NCI-H748 (cell line): ENCODE data around the gene PTGER3.
A peak's percentile ranks its signal among the peaks of the same experiment; 100 is the strongest.

Experiments used
- DNase-seq: peaks from one replicate; lab custom pipeline; 2025; ENCODE audit not compliant: unreplicated experiment; lab: John Stamatoyannopoulos, UW

The PTGER3 gene

GRCh38 chr1:71053146-71053545 is 5.5 kb upstream of the PTGER3 start:
- DNase-seq: no peak

GRCh38 chr1:71049951-71050598 is 2.5 kb upstream of the PTGER3 start:
- DNase-seq: peak; percentile 78

DNA sequence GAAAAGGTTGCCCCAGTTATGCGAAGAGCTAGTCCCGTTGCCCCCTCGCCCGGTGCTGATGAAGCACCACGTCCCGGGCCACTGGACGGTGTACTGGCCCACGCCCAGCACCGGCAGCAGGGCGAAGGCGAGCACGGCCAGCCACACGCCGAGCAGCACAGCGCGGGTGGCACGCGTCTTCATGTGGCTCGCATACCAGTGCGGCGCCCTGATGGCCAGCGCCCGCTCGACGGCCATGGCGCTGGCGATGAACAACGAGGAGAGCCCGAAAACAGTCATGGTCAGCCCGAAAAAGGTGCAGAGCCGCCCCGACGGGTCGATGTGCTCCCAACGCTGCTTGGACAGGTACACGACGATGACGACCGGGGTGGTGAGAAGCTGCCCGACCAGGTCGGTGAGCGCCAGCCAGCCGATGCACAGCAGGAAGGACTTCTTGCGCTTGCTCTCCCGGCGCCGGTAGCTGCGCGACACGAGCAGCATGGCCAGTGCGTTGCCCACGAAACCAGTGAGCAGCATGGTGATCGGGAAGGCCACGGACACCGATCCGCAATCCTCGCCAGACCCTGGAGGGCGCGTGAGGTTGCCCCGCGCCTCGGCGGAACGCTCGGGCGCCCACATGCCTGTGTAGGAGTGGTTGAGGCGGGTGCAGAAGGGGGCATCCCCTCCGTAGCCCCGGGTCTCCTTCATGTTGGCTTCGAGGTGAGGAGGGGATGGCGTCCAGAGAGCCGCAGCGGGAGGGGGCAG is 553 bp downstream of the PTGER3 start:
- DNase-seq: peak; percentile 58

GRCh38 chr1:71045463-71046028 is 2.1 kb downstream of the PTGER3 start:
- peak; percentile 38 for DNase-seq

DNA sequence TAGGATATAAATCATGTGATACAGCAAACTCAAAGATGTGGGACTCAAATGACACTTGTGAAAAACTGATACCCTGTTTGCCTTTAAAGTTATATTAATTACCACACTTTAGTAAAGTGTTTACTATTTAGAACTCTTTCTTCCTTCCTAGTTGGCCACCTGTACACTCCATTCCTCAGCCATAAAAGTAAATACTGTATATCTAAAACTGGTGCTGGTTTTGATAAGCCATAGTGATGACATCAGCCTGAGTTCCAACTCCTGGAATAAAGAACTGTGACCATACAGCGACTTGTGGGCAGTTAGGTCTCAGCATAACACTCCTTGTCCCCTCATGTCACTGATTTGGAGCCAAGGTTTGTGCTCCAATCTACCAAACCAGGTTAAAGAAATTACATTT is 2.8 kb downstream of the PTGER3 start:
- DNase-seq: no peak

DNA sequence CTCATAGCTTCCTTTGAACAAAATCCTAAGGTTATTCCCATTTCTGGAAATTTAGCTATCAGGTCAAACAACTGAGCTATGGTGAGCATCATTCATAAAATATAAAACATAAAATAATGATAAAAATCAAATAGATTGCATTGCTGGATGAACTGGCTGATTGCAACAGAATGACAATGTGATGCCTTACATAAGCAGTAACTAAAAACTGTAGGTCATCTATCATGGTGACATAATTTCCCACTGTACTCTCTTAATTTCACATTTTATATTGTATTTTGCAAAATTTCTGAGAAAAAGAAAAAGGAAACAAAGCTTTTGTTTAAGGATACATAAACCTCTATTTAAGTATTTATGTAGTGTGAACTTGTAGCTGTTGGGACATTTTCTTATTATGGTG is 4.6 kb downstream of the PTGER3 start:
- DNase-seq: no peak

DNA sequence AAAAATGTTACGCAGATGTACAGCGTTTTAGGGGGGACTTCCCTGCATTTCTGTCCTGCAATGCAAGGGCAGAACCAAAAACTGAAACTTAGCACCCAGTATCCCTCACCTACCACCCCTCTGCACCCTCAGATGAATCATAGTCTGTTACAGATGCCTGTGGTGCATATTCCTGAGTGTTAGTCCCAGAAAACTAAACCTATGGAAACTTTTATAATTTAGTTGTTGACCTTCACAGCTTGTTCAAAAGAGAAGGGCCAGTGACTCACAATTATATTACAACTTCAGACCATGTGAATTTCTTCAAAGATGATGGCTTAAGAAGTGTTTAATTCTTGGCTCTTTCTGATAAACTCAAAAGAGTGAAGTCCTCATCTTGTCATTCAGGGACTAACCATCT is 5.8 kb downstream of the PTGER3 start:
- DNase-seq: no peak

DNA sequence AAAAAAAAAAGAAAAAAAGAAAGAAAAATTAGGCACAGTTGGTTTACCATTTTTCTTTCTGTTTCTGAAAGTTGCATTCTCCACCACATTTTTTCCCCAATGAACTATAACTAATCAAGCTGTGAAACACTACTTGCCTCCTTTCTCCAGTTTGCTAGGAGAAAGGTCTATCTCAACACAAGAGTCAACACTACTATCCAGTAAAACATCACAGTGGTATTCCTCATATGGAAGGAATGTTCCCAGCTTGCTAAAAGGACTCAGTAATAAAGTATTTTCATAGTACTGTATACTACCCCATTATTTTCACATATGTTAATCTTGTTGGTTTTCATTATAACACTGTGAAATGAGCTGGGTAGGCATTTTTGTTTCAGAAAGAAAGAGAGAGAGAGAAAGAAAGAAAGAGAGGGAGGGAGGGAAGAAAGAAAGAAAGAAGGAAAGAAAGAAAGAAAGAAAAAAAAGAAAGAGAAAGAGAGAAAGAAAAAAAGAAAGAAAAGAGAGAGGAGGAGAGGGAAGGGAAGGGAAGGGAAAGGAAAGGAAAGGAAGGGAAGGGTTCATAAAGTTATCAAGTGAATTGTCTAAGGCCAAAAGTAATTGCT is 7.9 kb downstream of the PTGER3 start:
- no peak for DNase-seq

GRCh38 chr1:71038942-71039341 is 8.7 kb downstream of the PTGER3 start:
- DNase-seq: no peak

DNA sequence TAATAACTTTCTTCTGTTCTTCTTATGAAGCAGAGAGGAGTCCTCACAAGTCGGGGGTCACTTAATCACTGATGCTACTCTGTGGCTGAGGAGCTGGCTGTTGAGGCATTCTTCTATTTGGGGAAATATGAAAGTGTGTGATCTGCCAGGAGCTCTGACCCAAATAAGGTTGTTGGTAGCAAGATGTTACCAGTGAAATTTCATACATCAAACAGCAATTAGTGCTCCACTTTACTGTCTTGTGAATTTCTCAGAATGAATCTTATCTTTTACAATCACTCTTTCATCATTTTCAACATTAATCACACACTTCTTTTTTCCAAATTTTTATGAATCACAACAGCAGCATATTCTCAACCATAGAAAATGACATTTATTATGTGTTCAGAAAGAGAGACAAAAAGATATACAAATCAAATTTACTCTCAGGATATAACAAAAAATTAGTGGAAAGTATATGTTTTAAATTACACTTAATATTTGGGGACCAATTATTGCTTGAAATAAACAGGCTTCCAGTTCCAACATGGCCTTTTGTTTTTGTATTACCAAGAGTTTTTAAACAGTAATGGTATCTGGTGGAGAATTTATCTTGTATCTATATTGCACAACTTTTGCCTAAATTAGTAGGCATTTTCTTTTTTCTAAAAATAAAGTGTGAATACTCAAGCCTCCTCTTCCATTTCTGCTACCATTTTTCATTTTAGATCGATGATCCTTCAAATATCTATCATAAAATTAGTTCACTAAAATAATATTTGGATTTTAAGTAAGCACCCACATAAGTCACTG is 9.6 kb downstream of the PTGER3 start:
- DNase-seq: no peak

DNA sequence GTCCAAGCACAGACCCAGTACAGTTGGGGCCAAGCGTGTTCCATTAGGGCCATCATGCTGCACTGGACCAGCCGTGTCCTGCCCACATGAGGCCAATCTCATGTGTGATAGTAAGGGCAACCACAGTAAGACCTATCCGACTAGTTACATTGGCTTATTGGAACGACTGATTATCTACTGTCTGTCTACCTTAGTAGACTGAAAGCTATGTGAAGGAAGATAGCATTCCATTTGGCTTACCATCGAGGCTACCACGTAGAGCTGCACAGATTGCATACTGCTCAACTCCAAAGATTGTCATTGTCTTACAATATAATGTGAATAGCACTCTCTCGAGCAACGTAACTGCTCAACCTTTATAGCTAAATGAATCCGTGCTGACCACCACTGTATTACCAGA is 10.6 kb downstream of the PTGER3 start:
- no peak for DNase-seq

DNA sequence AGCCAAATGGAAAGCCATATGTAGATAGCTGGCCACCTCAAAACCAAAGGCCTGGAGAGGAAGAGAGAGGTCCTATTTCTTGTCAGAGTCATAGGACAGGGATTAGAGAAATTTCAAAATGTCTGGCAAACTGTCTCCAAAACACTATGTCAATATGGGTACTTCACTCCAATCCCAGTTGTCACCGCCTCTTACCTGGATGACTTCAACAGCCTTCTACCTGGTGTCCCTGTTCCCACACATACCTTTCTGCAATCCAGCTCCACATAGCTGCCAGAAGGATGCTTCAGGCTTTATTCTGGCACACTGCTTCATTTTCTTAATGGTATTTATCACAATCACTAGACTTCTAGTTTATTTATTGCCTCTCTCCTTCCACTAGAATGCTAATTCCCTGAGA is 14.5 kb downstream of the PTGER3 start:
- no peak for DNase-seq

DNA sequence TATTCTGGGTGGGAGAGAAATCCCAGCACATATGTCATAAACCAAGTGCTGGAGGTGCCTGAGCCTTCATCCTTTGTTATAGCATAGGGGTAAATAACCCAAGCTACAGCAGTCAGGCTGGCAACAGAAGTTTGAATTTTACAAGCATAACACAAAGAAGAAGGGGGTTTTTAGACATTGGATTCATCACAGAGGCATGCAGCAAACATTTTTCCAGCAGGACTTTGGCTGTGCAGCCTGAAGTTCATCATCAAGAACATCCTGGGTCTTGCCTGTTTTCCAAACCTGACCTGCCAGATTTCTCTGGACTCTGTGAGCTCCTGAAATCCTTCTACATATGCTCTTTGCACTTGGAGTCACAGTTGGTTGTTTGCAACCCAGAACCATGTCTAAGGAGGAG is 16.2 kb downstream of the PTGER3 start:
- DNase-seq: no peak

DNA sequence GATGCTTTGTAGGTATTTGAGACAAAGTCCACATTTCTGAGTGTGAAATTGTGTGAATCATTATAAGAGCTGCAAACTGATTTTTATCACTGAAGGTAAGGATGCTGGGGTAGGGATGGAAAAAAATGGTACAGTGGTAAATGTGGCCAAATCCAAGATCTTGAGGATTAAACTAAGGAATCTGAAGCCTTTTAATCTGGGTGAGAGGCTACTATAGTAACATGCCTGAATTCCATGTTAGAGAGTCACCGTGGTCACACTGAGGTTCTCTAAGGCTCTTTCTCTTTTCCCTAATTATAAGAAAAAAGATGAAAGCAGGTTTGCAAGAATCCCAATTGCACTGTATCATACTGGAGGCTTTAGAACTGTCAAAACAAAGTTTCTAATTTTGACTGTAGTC is 17.6 kb downstream of the PTGER3 start:
- no peak for DNase-seq

DNA sequence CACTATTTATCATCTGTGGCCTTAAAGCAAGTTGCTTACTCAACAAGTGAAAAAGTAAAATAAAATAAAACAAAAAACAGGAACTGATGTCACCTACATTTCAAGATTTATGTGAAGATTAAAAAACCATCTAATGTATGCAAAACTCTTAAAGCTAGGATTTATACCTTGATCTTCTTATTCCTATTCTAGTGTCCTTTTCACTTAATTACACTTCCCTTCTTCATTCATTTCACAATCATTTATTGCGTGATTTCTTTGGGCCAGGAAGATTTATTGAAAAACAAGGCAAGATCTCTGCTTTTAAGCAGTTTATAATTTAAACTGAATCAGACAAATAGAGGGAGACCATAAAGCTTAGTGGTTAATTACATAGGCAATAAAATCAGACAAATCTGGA is 18.6 kb downstream of the PTGER3 start:
- no peak for DNase-seq

GRCh38 chr1:71027991-71028390 is 19.6 kb downstream of the PTGER3 start:
- DNase-seq: no peak

DNA sequence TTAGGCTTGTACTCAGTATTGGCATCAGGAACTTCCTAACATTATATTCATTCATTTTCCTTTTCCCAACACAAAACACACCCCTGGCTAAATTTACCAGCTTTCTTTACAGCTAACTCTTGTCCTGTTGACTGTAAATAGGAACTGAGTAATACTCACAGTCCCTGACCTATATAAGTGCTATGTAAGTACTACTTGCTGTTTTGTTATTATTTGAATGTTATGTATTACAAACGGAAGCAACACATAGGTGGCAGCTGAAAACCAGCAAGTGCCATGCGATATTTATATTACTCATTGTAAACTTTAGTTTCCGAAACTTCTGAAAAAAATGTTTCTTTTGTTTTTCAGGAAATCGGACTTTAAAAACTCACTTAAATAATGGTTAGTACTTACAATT is 21.5 kb downstream of the PTGER3 start:
- no peak for DNase-seq

- DNase-seq: no peak
Observed at GRCh38 chr1:71023515-71023914, 24.1 kb downstream of the PTGER3 start.

DNA sequence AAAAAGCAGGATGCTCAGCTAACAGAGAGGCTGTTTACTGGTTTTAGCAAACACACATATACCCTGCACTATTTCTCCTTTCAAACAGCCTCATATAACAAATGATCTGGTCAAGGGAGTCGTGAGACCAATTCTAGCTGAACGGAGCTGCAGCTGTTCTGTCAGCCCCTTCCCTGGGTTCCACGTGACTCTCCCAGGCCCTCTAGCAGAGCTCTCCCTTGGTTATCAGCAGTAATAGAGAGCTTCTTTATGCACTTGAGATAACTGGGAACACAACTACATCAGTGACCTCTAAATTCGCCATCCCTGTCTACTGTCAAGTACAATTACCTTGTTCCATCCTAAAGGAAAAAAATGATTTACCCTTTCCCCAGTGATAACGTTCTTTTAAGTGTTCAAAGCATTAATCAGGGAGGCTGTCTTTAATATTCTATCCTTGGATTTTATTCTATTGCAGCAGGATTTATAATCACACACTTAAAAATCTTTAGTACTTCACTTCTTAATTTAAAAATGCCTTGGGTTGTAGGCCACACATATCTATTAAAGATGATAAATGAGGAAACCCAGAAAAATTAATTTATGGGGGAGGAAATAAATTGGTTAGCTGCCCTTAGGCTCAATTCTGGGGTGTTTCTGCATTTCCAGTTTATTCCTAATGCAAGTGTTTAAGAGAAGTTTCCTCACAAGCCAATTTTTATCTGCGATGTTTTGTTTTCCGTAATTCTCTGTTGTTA is 28.2 kb downstream of the PTGER3 start:
- DNase-seq: no peak

DNA sequence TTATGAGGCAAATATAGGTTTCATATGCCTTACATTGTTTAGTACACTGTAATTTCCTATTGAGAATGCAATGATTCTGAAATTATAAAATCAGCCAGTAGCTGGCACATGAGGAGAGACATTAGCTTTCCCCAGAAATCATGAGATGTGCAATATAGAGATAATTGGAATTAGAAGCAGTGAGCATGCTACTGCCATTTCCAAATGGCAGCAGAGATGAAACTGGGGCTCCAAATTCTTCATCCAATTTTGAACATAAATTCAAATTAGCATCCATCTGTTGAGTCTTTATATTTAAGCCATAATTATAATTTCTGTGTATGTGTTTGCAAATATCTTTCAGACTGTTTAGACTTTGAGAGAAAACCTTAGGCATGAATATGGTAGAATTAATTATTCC is 28.8 kb downstream of the PTGER3 start:
- DNase-seq: no peak

DNA sequence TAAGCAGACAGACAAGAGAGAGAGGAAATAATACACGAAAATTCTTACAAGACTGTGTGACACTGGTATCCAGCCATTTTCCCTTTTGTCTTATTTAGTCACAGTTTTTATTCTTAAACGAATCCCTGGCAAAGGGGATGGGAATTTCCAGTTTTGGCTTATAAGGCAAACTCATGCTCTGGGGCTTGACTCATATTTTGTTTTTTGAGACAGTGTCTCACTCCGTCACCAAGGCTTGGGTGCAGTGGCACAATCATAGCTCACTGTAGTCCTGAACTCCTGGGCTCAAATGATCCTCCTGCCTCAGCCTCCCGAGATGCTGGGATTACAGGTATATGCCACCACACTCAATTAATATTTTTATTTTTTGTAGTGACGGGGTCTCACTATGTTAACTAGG is 31.9 kb downstream of the PTGER3 start:
- no peak for DNase-seq
